Activated naive CD4-positive, alpha-beta T cell treated with anti-CD3 and anti-CD28 coated beads, Interleukin-2, amount 10 ng/mL, durations not matched to agents 7 days and 5 days (primary cell): ENCODE measurements around the gene SIRT5.
A peak's percentile ranks its signal among the peaks of the same experiment; 100 is the strongest.

Experiments
- CTCF ChIA-PET: fragments of 350-600 bp; sonication (Branson Sonifier 250); formaldehyde crosslinking; loops from one replicate; lab custom pipeline; 2021; ENCODE audit warnings: antibody characterized with exemption; lab: Charles Lee
- DNase-seq: peaks from one replicate; pipeline ENCODE4 v3.0.0-alpha.2; 2020
- H3K27ac Mint-ChIP-seq: one replicate; pipeline ENCODE4 v1.8.0; 2021; ENCODE audit warnings: mild to moderate bottlenecking, moderate library complexity, mixed read lengths
- H3K27me3 Mint-ChIP-seq: one replicate; pipeline ENCODE4 v1.8.0; 2021; ENCODE audit warnings: mild to moderate bottlenecking, mixed read lengths
- H3K36me3 Mint-ChIP-seq: one replicate; pipeline ENCODE4 v1.8.0; 2021; ENCODE audit warnings: mixed read lengths
- H3K4me1 Mint-ChIP-seq: one replicate; pipeline ENCODE4 v1.8.0; 2021; ENCODE audit warnings: mixed read lengths
- H3K4me3 Mint-ChIP-seq: one replicate; pipeline ENCODE4 v1.8.0; 2021; ENCODE audit warnings: mild to moderate bottlenecking, moderate library complexity, mixed read lengths
- H3K9me3 Mint-ChIP-seq: one replicate; pipeline ENCODE4 v1.8.0; 2021; ENCODE audit warnings: mixed read lengths

The SIRT5 gene

GRCh38 chr6:13614126-13614925 is 39.9 kb downstream of the SIRT5 start:
- H3K36me3 Mint-ChIP-seq: peaks cover 28% of the 10 kb centered on the region
- H3K27ac Mint-ChIP-seq: peak overlapping the region; percentile 94
- CTCF ChIA-PET: interaction anchor here (0.7 to 3.3 kb wide), 8 partner anchors 11 to 279 kb away, joined by 3 to 21 read pairs (median 8); partner anchors contain the start of genes RANBP9 and SIRT5
- H3K27me3 Mint-ChIP-seq: peaks cover 5% of the 10 kb centered on the region
- peak overlapping the region; percentile 93 for H3K4me3 Mint-ChIP-seq
- no peak for DNase-seq
- H3K4me1 Mint-ChIP-seq: peaks cover 57% of the 10 kb centered on the region
- H3K9me3 Mint-ChIP-seq: no peaks in the 10 kb centered on the region

DNA sequence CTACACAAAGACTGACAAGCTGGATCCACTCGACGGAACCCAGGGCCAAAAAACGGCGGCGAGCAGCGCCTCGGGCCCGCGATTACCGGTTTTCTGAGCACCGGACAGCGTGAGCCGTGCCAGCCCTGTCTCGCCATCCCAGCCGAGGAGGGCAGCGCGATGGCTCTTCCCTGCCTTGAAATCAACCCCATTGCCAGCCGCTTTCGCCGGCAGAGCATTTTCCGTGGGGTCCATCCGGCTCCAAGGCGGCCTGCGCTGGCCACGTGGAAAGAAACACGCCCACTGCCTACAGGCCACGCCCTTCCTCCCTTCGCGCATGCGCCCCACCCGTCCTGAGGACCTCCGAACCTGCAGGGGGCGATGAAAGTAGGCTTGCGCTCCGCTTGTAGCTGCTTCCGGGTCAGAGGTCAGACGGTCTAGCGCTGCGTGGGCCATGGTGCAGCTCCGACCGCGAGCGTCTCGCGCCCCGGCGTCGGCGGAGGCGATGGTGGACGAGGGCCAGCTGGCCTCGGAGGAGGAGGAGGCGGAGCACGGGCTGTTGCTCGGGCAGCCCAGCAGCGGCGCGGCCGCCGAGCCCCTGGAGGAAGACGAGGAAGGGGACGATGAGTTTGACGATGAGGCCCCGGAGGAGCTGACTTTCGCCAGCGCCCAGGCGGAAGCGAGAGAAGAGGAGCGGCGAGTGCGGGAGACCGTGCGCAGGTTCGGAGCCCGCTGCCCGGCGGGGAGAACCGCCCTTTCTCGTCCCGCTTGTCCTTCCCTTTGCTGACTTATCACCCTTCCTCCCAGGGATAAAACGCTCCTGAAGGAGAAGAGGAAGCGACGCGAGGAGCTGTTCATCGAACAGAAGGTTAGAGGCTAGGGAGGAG is 40.8 kb downstream of the SIRT5 start, which contains the start of gene NOL7:
Gene NOL7, plus strand, starts transcription at position 410 of the 866 bp plus-strand sequence. Its CDS starts 24 bp downstream, at position 434.
- peaks cover 57% of the 10 kb centered on the region for H3K4me1 Mint-ChIP-seq
- H3K27me3 Mint-ChIP-seq: peaks cover 5% of the 10 kb centered on the region
- peak; percentile 99 for DNase-seq
- H3K27ac Mint-ChIP-seq: peak within 1 kb of the TSS; percentile 94
- no peaks in the 10 kb centered on the region for H3K9me3 Mint-ChIP-seq
- peaks cover 33% of the 10 kb centered on the region for H3K36me3 Mint-ChIP-seq
- CTCF ChIA-PET: interaction anchor here (0.6 to 3.3 kb wide), 11 partner anchors 10 to 279 kb away, joined by 3 to 21 read pairs (median 4); partner anchors contain the start of genes RANBP9 and SIRT5
- H3K4me3 Mint-ChIP-seq: peak within 1 kb of the TSS; percentile 93

DNA sequence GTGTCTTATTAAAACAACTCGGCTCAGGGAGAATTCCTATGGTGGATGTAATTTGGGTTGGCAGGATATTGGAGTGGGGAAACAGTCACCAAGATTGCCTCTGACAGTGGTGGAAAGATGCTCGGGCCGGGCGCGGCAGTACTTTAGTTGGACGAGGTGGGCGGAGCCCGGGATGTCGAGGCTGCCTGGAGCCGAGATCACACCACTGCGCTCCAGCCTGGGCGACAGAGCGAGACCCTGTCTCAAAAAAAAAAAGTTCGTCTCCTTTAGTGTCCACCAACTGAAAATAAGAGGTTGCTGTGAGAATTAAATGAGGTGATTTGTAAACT is 41.4 kb downstream of the SIRT5 start:
- peaks cover 33% of the 10 kb centered on the region for H3K36me3 Mint-ChIP-seq

GRCh38 chr6:13617066-13617465 is 42.7 kb downstream of the SIRT5 start:
- CTCF ChIA-PET: interaction anchor here (1.0 to 3.3 kb wide), 5 partner anchors 8 to 450 kb away, joined by 3 to 21 read pairs (median 14); partner anchors contain the start of gene RANBP9
- Mint-ChIP-seq H3K4me3 (peak overlapping the region; percentile 93), H3K4me1 (peaks cover 50% of the 10 kb centered on the region), H3K27ac (peak overlapping the region; percentile 66), H3K27me3 (peaks cover 5% of the 10 kb centered on the region), H3K36me3 (peaks cover 38% of the 10 kb centered on the region), H3K9me3 (no peaks in the 10 kb centered on the region)
- DNase-seq: no peak

More for the DNA sequence above, 41.4 kb downstream of the SIRT5 start:
- Mint-ChIP-seq H3K9me3 (no peaks in the 10 kb centered on the region), H3K4me3 (peak overlapping the region; percentile 93), H3K4me1 (peaks cover 57% of the 10 kb centered on the region), H3K27me3 (peaks cover 5% of the 10 kb centered on the region), H3K27ac (peak overlapping the region; percentile 94)
- DNase-seq: peak; percentile 64
- CTCF ChIA-PET: interaction anchor here (0.6 to 3.3 kb wide), 12 partner anchors 9 to 451 kb away, joined by 3 to 21 read pairs (median 4); partner anchors contain the start of genes RANBP9 and SIRT5

DNA sequence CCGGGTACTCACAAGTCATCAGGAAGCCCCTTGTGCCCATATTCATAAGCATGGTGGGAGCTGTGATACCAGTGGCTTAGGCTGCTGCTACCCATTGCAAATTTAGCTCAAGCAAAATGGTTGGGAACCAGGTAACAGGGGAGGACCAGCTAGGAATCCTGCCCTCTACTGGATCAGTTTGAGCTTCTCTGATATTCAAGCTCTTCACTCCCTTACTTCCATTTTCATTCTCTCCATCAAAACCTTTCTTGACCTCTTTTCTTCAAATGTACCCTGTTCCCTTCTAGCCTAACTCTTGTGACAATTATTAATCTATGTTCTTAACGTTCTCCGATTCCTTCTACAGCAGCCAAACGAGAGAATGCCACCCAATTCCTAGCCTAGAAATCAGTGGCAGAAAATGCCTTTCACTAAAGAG is 50.5 kb downstream of the SIRT5 start:
- peak; percentile 37 for DNase-seq
- Mint-ChIP-seq H3K36me3 (peaks cover 67% of the 10 kb centered on the region), H3K9me3 (no peaks in the 10 kb centered on the region), H3K4me3 (no peak overlapping the region), H3K4me1 (peaks cover 7% of the 10 kb centered on the region), H3K27ac (peak overlapping the region; percentile 8), H3K27me3 (no peaks in the 10 kb centered on the region)
- CTCF ChIA-PET: interaction anchor here (0.7 to 2.0 kb wide), 13 partner anchors 9 to 1630 kb away, joined by 3 to 21 read pairs (median 4); partner anchors contain the start of genes NOL7 and SIRT5

- H3K4me1 Mint-ChIP-seq: peaks cover 8% of the 10 kb centered on the region
- no peak overlapping the region for H3K4me3 Mint-ChIP-seq
- peaks cover 62% of the 10 kb centered on the region for H3K36me3 Mint-ChIP-seq
- no peak overlapping the region for H3K27ac Mint-ChIP-seq
- H3K9me3 Mint-ChIP-seq: no peaks in the 10 kb centered on the region
- H3K27me3 Mint-ChIP-seq: no peaks in the 10 kb centered on the region
- DNase-seq: no peak
- CTCF ChIA-PET: interaction anchor here (0.6 to 3.7 kb wide), 2 partner anchors 14 to 96 kb away, joined by 3 to 10 read pairs; partner anchors contain the start of gene NOL7
These were observed 55.2 kb downstream of the SIRT5 start for GRCh38 chr6:13629459-13630116.

DNA sequence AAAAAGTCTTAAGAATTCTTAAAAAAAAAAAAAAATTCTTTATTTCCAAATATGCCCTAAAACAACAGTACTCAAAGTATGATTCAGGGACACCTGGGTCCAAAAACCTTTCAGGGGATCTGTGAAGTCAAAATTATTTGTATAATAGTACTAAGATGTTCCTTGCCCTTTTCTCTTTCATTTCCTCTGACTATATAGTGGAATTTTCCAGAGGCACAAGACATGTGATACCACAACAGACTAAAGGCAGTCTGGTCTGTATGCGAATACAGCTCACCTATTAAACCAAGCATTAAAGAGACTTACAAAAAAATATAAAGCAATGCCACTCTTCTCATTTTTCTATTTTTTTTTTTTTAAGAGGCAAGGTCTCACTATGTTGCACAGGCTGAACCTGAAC is 56.1 kb downstream of the SIRT5 start:
- peaks cover 64% of the 10 kb centered on the region for H3K36me3 Mint-ChIP-seq

GRCh38 chr6:13633343-13633742 is 58.9 kb downstream of the SIRT5 start:
- H3K4me1 Mint-ChIP-seq: peaks cover 34% of the 10 kb centered on the region

More for the DNA sequence above, 56.1 kb downstream of the SIRT5 start:
- Mint-ChIP-seq H3K4me3 (no peak overlapping the region), H3K4me1 (peaks cover 11% of the 10 kb centered on the region), H3K9me3 (no peaks in the 10 kb centered on the region), H3K27ac (no peak overlapping the region), H3K27me3 (no peaks in the 10 kb centered on the region)
- CTCF ChIA-PET: interaction anchor here (3.7 kb wide), 1 partner anchor 15 kb away, joined by 10 read pairs; the partner anchor contains the start of gene NOL7
- DNase-seq: no peak

GRCh38 chr6:13635948-13636658 is 61.7 kb downstream of the SIRT5 start:
- Mint-ChIP-seq H3K4me1 (peaks cover 34% of the 10 kb centered on the region), H3K27ac (peak overlapping the region; percentile 45), H3K9me3 (no peaks in the 10 kb centered on the region), H3K27me3 (no peaks in the 10 kb centered on the region), H3K36me3 (peaks cover 58% of the 10 kb centered on the region), H3K4me3 (no peak overlapping the region)
- CTCF ChIA-PET: interaction anchor here (1.0 to 3.4 kb wide), 3 partner anchors 12 to 143 kb away, joined by 3 to 19 read pairs (median 3); partner anchors contain the start of gene NOL7
- DNase-seq: no peak

More at GRCh38 chr6:13633343-13633742, 58.9 kb downstream of the SIRT5 start:
- H3K4me3 Mint-ChIP-seq: no peak overlapping the region
- DNase-seq: no peak
- CTCF ChIA-PET: interaction anchor here (1.4 to 3.4 kb wide), 2 partner anchors 9 to 59 kb away, joined by 4 to 19 read pairs; partner anchors contain the start of gene SIRT5
- H3K27ac Mint-ChIP-seq: no peak overlapping the region
- H3K36me3 Mint-ChIP-seq: peaks cover 66% of the 10 kb centered on the region
- no peaks in the 10 kb centered on the region for H3K9me3 Mint-ChIP-seq
- H3K27me3 Mint-ChIP-seq: no peaks in the 10 kb centered on the region

- H3K4me1 Mint-ChIP-seq: peaks cover 34% of the 10 kb centered on the region
- H3K9me3 Mint-ChIP-seq: no peaks in the 10 kb centered on the region
- peaks cover 53% of the 10 kb centered on the region for H3K36me3 Mint-ChIP-seq
- H3K27ac Mint-ChIP-seq: no peak overlapping the region
- H3K27me3 Mint-ChIP-seq: no peaks in the 10 kb centered on the region
- DNase-seq: no peak
- no peak overlapping the region for H3K4me3 Mint-ChIP-seq
- CTCF ChIA-PET: interaction anchor here (0.9 kb wide), 1 partner anchor 13 kb away, joined by 3 read pairs; no protein-coding TSS in a partner anchor
These were observed 63.6 kb downstream of the SIRT5 start for GRCh38 chr6:13638014-13638413.

DNA sequence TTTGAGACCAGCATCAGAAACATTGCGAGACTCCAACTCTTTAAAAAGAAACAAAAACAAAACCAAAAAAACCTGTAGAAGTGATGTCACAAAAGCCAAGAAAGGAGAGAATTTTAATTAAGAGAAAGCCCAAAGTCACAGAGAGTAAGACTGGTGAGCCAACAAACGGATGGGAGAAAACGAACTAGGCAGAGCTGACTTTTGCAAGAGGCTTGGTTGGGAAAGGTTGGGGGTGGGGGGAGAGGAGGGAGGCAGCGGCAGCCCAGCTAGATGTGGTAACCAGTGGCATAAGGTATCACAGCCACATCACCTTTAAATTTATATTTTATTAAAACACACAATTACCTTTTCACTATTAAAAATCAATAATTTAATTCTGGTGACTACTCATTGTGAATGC is 64.2 kb downstream of the SIRT5 start:
- Mint-ChIP-seq H3K36me3 (peaks cover 59% of the 10 kb centered on the region), H3K27me3 (no peaks in the 10 kb centered on the region), H3K4me1 (peaks cover 34% of the 10 kb centered on the region), H3K9me3 (no peaks in the 10 kb centered on the region), H3K4me3 (no peak overlapping the region), H3K27ac (peak overlapping the region; percentile 29)
- no peak for DNase-seq
- CTCF ChIA-PET: interaction anchor here (0.5 to 1.7 kb wide), 2 partner anchors 14 to 50 kb away, joined by 3 to 4 read pairs; no protein-coding TSS in a partner anchor

- no peak for DNase-seq
- peaks cover 20% of the 10 kb centered on the region for H3K4me1 Mint-ChIP-seq
- H3K36me3 Mint-ChIP-seq: peaks cover 44% of the 10 kb centered on the region
- no peak overlapping the region for H3K27ac Mint-ChIP-seq
- H3K27me3 Mint-ChIP-seq: no peaks in the 10 kb centered on the region
- H3K4me3 Mint-ChIP-seq: no peak overlapping the region
- CTCF ChIA-PET: interaction anchor here (1.2 kb wide), 1 partner anchor 11 kb away, joined by 3 read pairs; no protein-coding TSS in a partner anchor
- no peaks in the 10 kb centered on the region for H3K9me3 Mint-ChIP-seq
These were observed 66.9 kb downstream of the SIRT5 start for GRCh38 chr6:13641315-13641714.
